K562 (cell line): ENCODE measurements around the gene ARHGDIA. TPM values are rescaled to one million over a fixed set of nuclear protein-coding genes. Genes with fewer than 3 reads are reported as not detected.

ENCODE experiments used
- ATAC-seq: fragments of 200-7000 bp; cut with Tn5 transposase; 3 replicates; pipeline ENCODE4 v1.9.1; 2020; ENCODE audit warnings: moderate library complexity
- BruUV-seq: library from RNA; stranded (reverse); fragments of 400-500 nt; replicated peaks from 2 replicates; lab custom pipeline; 2021; lab: Mats Ljungman, UMichigan
- CTCF ChIA-PET: fragments of 300-600 bp; formaldehyde crosslinking; extraction: SDS; loops from one replicate; lab custom pipeline; 2021; ENCODE audit warnings: low intra/inter-chr PET ratio; lab: Yijun Ruan, JAX
- POLR2A ChIA-PET: fragments of 300-600, 350-650 bp; sonication (Branson Sonifier 250); formaldehyde crosslinking; extraction: SDS; loops from one replicate; lab custom pipeline; 2021; ENCODE audit warnings: antibody characterized with exemption, inconsistent platforms; lab: Yijun Ruan, JAX
- DNase-seq, 4 experiments: peaks; one replicate each; pipeline versions ENCODE4 v3.0.0 to v3.0.0-alpha.2; 2011 to 2018; ENCODE audit warnings: low spot score in 3 of 4, mixed read lengths in 3 of 4; ENCODE audit errors: extremely low read depth in 1 of 4
- FAIRE-seq: peaks from 2 replicates; lab custom pipeline; 2011; peaks lifted over from hg19 to GRCh38; lab: Jason Lieb, UNC
- H2AFZ ChIP-seq: 2 replicates; pipeline ENCODE4 v1.6.0; 2011; ENCODE audit warnings: low read depth, low read length, control low read depth, inconsistent platforms
- H3K27ac ChIP-seq: fragments of 200-600 bp; 3 replicates; pipeline ENCODE4 v1.8.0; 2011; ENCODE audit warnings: low read depth, mild to moderate bottlenecking, control low read depth, inconsistent platforms, low read length, moderate library complexity, mixed read lengths; ENCODE audit errors: extremely low read depth
- H3K27me3 ChIP-seq, 2 experiments: fragments of 300-600 bp in 1 of 2; 2 replicates in 1 of 2; 3 replicates in 1 of 2; pipeline versions ENCODE4 v1.6.0 to v1.8.0; 2011; ENCODE audit warnings: inconsistent platforms in 2 of 2, low read length in 2 of 2, mild to moderate bottlenecking in 1 of 2, mixed read lengths in 1 of 2, moderate library complexity in 1 of 2; ENCODE audit not compliant: control insufficient read depth in 2 of 2, insufficient read depth in 2 of 2
- H3K36me3 ChIP-seq: fragments of 300-600 bp; 3 replicates; pipeline ENCODE4 v1.8.0; 2011; ENCODE audit warnings: mild to moderate bottlenecking, low read length, inconsistent platforms; ENCODE audit not compliant: control insufficient read depth, insufficient read depth
- H3K4me1 ChIP-seq, 2 experiments: fragments of 200-600 bp in 1 of 2; replicated peaks in 1 of 2; 2 replicates in 1 of 2; 3 replicates in 1 of 2; pipeline versions ENCODE4 v1.5.1 to v1.8.0; 2011; ENCODE audit warnings: inconsistent platforms in 2 of 2, low read length in 2 of 2, mild to moderate bottlenecking in 1 of 2, mixed read lengths in 1 of 2, moderate library complexity in 1 of 2; ENCODE audit not compliant: control insufficient read depth in 2 of 2, insufficient read depth in 2 of 2
- H3K4me2 ChIP-seq: 2 replicates; pipeline ENCODE4 v1.6.1; 2011; ENCODE audit warnings: low read length, control low read depth, inconsistent platforms, mixed read lengths; ENCODE audit not compliant: insufficient read depth
- H3K4me3 ChIP-seq: fragments of 200-600 bp; sonication (generic), shearing (Covaris generic); 2 replicates; pipeline ENCODE4 v1.5.1; 2016; ENCODE audit warnings: control low read depth, inconsistent platforms
- H3K79me2 ChIP-seq: fragments of 200-600 bp; 3 replicates; pipeline ENCODE4 v1.8.0; 2011; ENCODE audit warnings: low read length, inconsistent platforms; ENCODE audit not compliant: control insufficient read depth, insufficient read depth
- H3K9ac ChIP-seq, 2 experiments: 2 replicates each; pipeline versions ENCODE4 v1.6.0 to v1.6.1; 2011; ENCODE audit warnings: low read depth in 2 of 2, low read length in 2 of 2, control low read depth in 1 of 2, inconsistent platforms in 1 of 2, mild to moderate bottlenecking in 1 of 2, mixed read lengths in 1 of 2; ENCODE audit not compliant: insufficient read depth in 1 of 2
- H3K9me1 ChIP-seq: one replicate; pipeline ENCODE4 v1.6.0; 2011; ENCODE audit warnings: inconsistent platforms, mild to moderate bottlenecking, low read length, moderate library complexity; ENCODE audit not compliant: control insufficient read depth, insufficient read depth
- H3K9me3 ChIP-seq: replicated peaks from 2 replicates; pipeline ENCODE4 v1.5.1; 2011; ENCODE audit warnings: low read depth, low read length, inconsistent platforms; ENCODE audit not compliant: control insufficient read depth, insufficient read depth
- H4K20me1 ChIP-seq: replicated peaks from 2 replicates; pipeline ENCODE4 v1.6.1; 2011; ENCODE audit warnings: low read length, inconsistent platforms, mixed read lengths; ENCODE audit not compliant: control insufficient read depth, insufficient read depth
- ARID2 ChIP-seq: fragments of 450-650 bp; IDR thresholded peaks from 2 replicates; pipeline ENCODE4 v1.6.1; 2017; ENCODE audit warnings: antibody characterized with exemption, mild to moderate bottlenecking
- BHLHE40 ChIP-seq: IDR thresholded peaks from 2 replicates; pipeline ENCODE4 v1.6.1; 2011; ENCODE audit warnings: low read length, improper control_type of control experiment
- CBFA2T3 ChIP-seq: fragments of 450-650 bp; IDR thresholded peaks from 2 replicates; pipeline ENCODE4 v1.6.1; 2017
- CCNT2 ChIP-seq: IDR thresholded peaks from 2 replicates; pipeline ENCODE4 v1.6.1; 2011; ENCODE audit warnings: borderline replicate concordance, low read depth, mild to moderate bottlenecking, moderate library complexity, mixed read lengths, low read length; ENCODE audit not compliant: insufficient read length; ENCODE audit errors: extremely low read depth
- CEBPB ChIP-seq: fragments of 450-650 bp; IDR thresholded peaks from 2 replicates; pipeline ENCODE4 v1.6.1; 2016; ENCODE audit warnings: missing genetic modification characterization, missing compliant biosample characterization
- DPF2 ChIP-seq: fragments of 450-650 bp; IDR thresholded peaks from 2 replicates; pipeline ENCODE4 v1.6.1; 2016
- GATA2 ChIP-seq: sonication (generic); formaldehyde crosslinking; IDR thresholded peaks from 2 replicates; pipeline ENCODE4 v1.4.0; 2020; ENCODE audit warnings: mild to moderate bottlenecking, missing genetic modification reagents
- HDAC1 ChIP-seq, 2 experiments: fragments of 450-650 bp; IDR thresholded peaks; 2 replicates each; pipeline ENCODE4 v1.6.1; 2016 to 2017; ENCODE audit warnings: inconsistent platforms in 1 of 2, mild to moderate bottlenecking in 1 of 2, moderate library complexity in 1 of 2
- KAT7 ChIP-seq: sonication (generic); formaldehyde crosslinking; IDR thresholded peaks from 2 replicates; pipeline ENCODE4 v1.8.0; 2022; ENCODE audit warnings: missing genetic modification reagents, mild to moderate bottlenecking, borderline replicate concordance
- MEF2A ChIP-seq: IDR thresholded peaks from 2 replicates; pipeline ENCODE4 v1.6.1; 2011; ENCODE audit warnings: low read depth, mild to moderate bottlenecking, low read length, moderate library complexity; ENCODE audit not compliant: control insufficient read depth
- NFIX ChIP-seq: fragments of 250-450 bp; sonication (Bioruptor Pico); IDR thresholded peaks from 2 replicates; pipeline ENCODE4 v1.4.0; 2020; ENCODE audit warnings: low read depth, mild to moderate bottlenecking, moderate library complexity
- SIN3B ChIP-seq: fragments of 450-650 bp; IDR thresholded peaks from 2 replicates; pipeline ENCODE4 v1.6.1; 2017; ENCODE audit warnings: low read depth, mild to moderate bottlenecking, moderate library complexity
- SIX5 ChIP-seq, 2 experiments: IDR thresholded peaks; 2 replicates each; pipeline ENCODE4 v1.6.1; 2011; ENCODE audit warnings: low read length in 2 of 2, borderline replicate concordance in 1 of 2, low read depth in 1 of 2, mild to moderate bottlenecking in 1 of 2, moderate library complexity in 1 of 2; ENCODE audit not compliant: insufficient read depth in 1 of 2
- SP1 ChIP-seq: sonication (generic); formaldehyde crosslinking; IDR thresholded peaks from 2 replicates; pipeline ENCODE4 v1.8.1; 2022; ENCODE audit warnings: mild to moderate bottlenecking, missing genetic modification reagents
- TAL1 ChIP-seq: fragments of 450-650 bp; IDR thresholded peaks from 2 replicates; pipeline ENCODE4 v1.6.1; 2016; ENCODE audit warnings: mild to moderate bottlenecking
- TOE1 ChIP-seq, 2 experiments: fragments of 450-650 bp in 1 of 2; sonication (generic) in 1 of 2; formaldehyde crosslinking in 1 of 2; IDR thresholded peaks; 2 replicates each; pipeline versions ENCODE4 v1.7.1 to v1.8.0; 2016 to 2022; ENCODE audit warnings: borderline replicate concordance in 2 of 2, mild to moderate bottlenecking in 2 of 2, antibody characterized with exemption in 1 of 2, inconsistent platforms in 1 of 2, low read depth in 1 of 2, missing genetic modification reagents in 1 of 2, moderate library complexity in 1 of 2
- ZNF12 ChIP-seq: sonication (generic); formaldehyde crosslinking; IDR thresholded peaks from 2 replicates; pipeline ENCODE4 v1.4.0; 2020; ENCODE audit warnings: mild to moderate bottlenecking, missing genetic modification reagents
- ZNF274 ChIP-seq: IDR thresholded peaks from 2 replicates; pipeline ENCODE4 v1.6.1; 2011; ENCODE audit warnings: low read depth, mild to moderate bottlenecking, low read length, moderate library complexity, borderline replicate concordance
- WGBS: fragments of 100-300 bp; shearing (Covaris generic); methylation state at CpG from one replicate; pipeline ENCODE4 v1.1.6; 2016; ENCODE audit warnings: low coverage, mixed read lengths; ENCODE audit not compliant: insufficient coverage; ENCODE audit errors: missing lambda C conversion rate; 5-methylcytosine and 5-hydroxymethylcytosine counted together
- in situ Hi-C: fragments of 300-500 bp; cut with MboI; formaldehyde crosslinking; loops from 4 replicates; pipeline ENCODE4 v1.15.0; 2018; ENCODE audit warnings: inconsistent platforms, mixed read lengths
- intact Hi-C: fragments of 100-400 bp; cut with micrococcal nuclease; formaldehyde crosslinking; loops from 2 replicates; pipeline ENCODE4 v1.14.2; 2022
- polyA plus RNA-seq, 8 experiments: library from polyadenylated mRNA; depleted of rRNA in 4 of 8; stranded (reverse) in 5 of 8; unstranded in 3 of 8; fragments of >200 nt; fragmentation: Nextera tagmentation in 2 of 8; fragmentation: Illumina TruSeq in 1 of 8; extraction: Ambion mirVana in 2 of 8; extraction: Trizol in 1 of 8; gene quantifications; 2 replicates each; pipeline versions ENCODE4 v1.2.1 to v1.2.3, GENCODE V29; 2011 to 2014; ENCODE audit warnings: inconsistent platforms in 1 of 8, missing spikeins in 1 of 8
- total RNA-seq, 7 experiments: library from RNA; depleted of rRNA in 6 of 7; stranded (reverse); fragments of >200 nt in 6 of 7; fragmentation: Illumina TruSeq in 2 of 7; extraction: Trizol in 2 of 7; gene quantifications; 2 replicates each; pipeline versions ENCODE4 v1.2.1 to v1.2.3, GENCODE V29; 2011 to 2021; ENCODE audit warnings: low replicate concordance in 1 of 7
- TF ChIP-seq, protein P1 (sequence below): sonication (generic); formaldehyde crosslinking; IDR thresholded peaks from 2 replicates; pipeline ENCODE4 v1.8.0; 2022; ENCODE audit warnings: missing genetic modification reagents, mild to moderate bottlenecking, borderline replicate concordance
- TF ChIP-seq, protein P2 (sequence below): fragments of 250-450 bp; sonication (Bioruptor Pico); IDR thresholded peaks from 2 replicates; pipeline ENCODE4 v1.5.0; 2021

ARHGDIA gene
- total and polyA plus RNA-seq, 9 of the 15 experiments (the other 6 are each of a cell fraction or from before 2014, with no cell fraction given): 9.6 to 340 (median 97.6) TPM

DNA sequence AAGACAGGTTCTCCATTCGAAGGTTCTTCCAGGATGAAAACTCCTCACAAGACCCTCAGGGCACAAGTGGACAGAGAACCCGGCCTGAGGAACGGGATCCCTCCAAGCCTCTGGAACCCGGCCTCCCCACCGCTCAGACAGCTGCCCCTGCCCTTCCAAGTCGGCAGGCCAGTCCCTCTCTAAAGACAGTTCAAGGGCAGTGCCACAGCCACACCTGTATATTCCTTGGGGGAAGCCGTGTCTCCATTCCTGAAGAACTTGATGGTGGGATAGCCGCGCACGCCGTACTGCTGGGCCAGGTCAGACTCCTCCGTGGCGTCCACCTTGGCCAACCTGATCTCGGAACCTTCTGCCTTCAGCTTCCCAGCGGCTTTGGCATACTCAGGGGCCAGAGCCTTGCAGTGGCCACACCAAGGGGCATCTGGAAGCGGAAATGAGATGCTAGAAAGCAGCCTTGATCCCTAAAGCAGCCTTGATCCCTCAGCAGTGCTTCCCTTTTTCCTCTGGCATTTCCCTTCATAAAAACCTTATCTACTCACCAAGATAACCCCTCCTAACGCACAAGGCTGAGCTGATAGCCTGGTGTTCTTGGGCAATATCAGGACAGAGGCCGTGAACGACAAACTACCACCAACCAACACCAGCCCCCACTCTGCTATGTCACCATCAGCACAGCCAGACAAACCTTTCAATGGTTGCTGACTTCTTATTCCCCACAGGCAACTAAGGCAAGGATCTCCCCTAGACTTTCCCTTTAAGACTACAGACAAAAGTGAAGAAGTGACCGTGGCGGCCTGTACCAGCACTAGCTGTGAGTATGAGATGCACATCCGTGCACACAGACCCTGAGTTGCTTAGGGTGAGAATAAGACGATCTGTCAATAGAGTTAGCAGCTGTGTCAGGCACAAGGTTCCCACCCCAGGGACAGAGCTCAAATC lies 11.9 kb downstream of the ARHGDIA start:
- H3K4me3 ChIP-seq: peak overlapping the region; percentile 94
- BruUV-seq: TSS peak; percentile 64
- POLR2A ChIA-PET: interaction anchor here (0.5 to 2.5 kb wide), 20 partner anchors 8 to 370 kb away, joined by 3 to 21 read pairs (median 4); partner anchors contain the start of genes ARHGDIA, MCRIP1 and SLC25A10
- in situ Hi-C loops: no loop called here
- DNase-seq (peak in 2 of 4 experiments; percentile 8 to 46), ATAC-seq (no peak), FAIRE-seq (peak; percentile 76)
- H4K20me1 ChIP-seq: peaks cover 27% of the 10 kb centered on the region
- CTCF ChIA-PET: no interaction called here
- H3K4me2 ChIP-seq: peak overlapping the region; percentile 99
- H3K27me3 ChIP-seq: no peaks in the 10 kb centered on the region
- peak overlapping the region; percentile 99 for H3K9ac ChIP-seq
- H3K27ac ChIP-seq: peak overlapping the region; percentile 94
- H3K36me3 ChIP-seq: peaks cover 81% of the 10 kb centered on the region
- intact Hi-C loops: no loop called here
- WGBS: 38% methylated on average over 22 of the region's 23 CpGs
- H3K9me1 ChIP-seq: peaks cover 16% of the 10 kb centered on the region
- H2AFZ ChIP-seq: no peak overlapping the region
- H3K9me3 ChIP-seq: no peaks in the 10 kb centered on the region
- peaks cover 29 to 47% of the 10 kb centered on the region in 2 experiments for H3K4me1 ChIP-seq
- H3K79me2 ChIP-seq: peaks cover 91% of the 10 kb centered on the region
- TF ChIP-seq CEBPB (tag) (peak; percentile 90), DPF2 (peak; percentile 44; the same call in 1 of the 2 replicates), HDAC1 (IDR thresholded peaks at IDR 0.05) (peak in 1 of 2 experiments; percentile 42; a peak in 1 of 4 replicates), ZNF12 (CRISPR knock-in tag) (no peak), NFIX (CRISPR knock-in tag) (no peak), GATA2 (CRISPR knock-in tag) (0 out of 2 replicates have a peak, but pooled peaks have one; percentile 17), CCNT2 (no peak), ZNF274 (no peak), CBFA2T3 (peak; percentile 46), TAL1 (peak; percentile 31), ARID2 (no peak), SP1 (CRISPR knock-in tag) (peak; percentile 50; the same call in 1 of the 2 replicates), TOE1 (IDR thresholded peaks at IDR 0.05; ENCODE audit: borderline replicate concordance) (0 out of 2 replicates have a peak, but pooled peaks have one; percentile 16), TOE1 (CRISPR knock-in tag; IDR thresholded peaks at IDR 0.05; ENCODE audit: borderline replicate concordance, low read depth) (no peak), SIX5 (IDR thresholded peaks at IDR 0.05; ENCODE audit: borderline replicate concordance in 1 of 2, insufficient read depth in 1 of 2, low read depth in 1 of 2, low read length in 2 of 2) (no peak), SIN3B (no peak), MEF2A (no peak), KAT7 (0 out of 2 replicates have a peak, but pooled peaks have one; percentile 22), BHLHE40 (no peak)
- TF ChIP-seq, protein P1, sequence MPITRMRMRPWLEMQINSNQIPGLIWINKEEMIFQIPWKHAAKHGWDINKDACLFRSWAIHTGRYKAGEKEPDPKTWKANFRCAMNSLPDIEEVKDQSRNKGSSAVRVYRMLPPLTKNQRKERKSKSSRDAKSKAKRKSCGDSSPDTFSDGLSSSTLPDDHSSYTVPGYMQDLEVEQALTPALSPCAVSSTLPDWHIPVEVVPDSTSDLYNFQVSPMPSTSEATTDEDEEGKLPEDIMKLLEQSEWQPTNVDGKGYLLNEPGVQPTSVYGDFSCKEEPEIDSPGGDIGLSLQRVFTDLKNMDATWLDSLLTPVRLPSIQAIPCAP (CRISPR knock-in tag): no peak
- TF ChIP-seq, protein P2, sequence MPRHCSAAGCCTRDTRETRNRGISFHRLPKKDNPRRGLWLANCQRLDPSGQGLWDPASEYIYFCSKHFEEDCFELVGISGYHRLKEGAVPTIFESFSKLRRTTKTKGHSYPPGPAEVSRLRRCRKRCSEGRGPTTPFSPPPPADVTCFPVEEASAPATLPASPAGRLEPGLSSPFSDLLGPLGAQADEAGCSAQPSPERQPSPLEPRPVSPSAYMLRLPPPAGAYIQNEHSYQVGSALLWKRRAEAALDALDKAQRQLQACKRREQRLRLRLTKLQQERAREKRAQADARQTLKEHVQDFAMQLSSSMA (CRISPR knock-in tag): no peak
